ENCODE data around the gene PPP1R18. TPM values are rescaled to one million over a fixed set of nuclear protein-coding genes. Genes with fewer than 3 reads are reported as not detected.
"Not testable (repeated sequence)": the region's sequence is repeated elsewhere in the genome, so short reads cannot be mapped to it uniquely, and the experiment has no call there.

PPP1R18 gene
- total RNA-seq, 1 donor from 2014 or later: 78.5 TPM

- DNase-seq (no peak), ATAC-seq (no peak)
- H3K36me3 ChIP-seq: peaks cover 51% of the 10 kb centered on the region
- H3K4me3 ChIP-seq: no peak overlapping the region
- H3K27me3 ChIP-seq (ENCODE audit: low read depth): no peaks in the 10 kb centered on the region
- H3K9me3 ChIP-seq: no peaks in the 10 kb centered on the region
- H3K4me1 ChIP-seq: peaks cover 44% of the 10 kb centered on the region
- intact Hi-C loops (cut with DNase I): loop anchor here (5.0 kb wide), 1 partner anchor 46 kb away; the partner anchor contains the start of gene TUBB
- TF ChIP-seq CTCF (IDR thresholded peaks at IDR 0.05): no peak
- H3K27ac ChIP-seq: no peak overlapping the region
Measured at GRCh38 chr6:30676660-30677285, 9.7 kb downstream of the PPP1R18 start.

DNA sequence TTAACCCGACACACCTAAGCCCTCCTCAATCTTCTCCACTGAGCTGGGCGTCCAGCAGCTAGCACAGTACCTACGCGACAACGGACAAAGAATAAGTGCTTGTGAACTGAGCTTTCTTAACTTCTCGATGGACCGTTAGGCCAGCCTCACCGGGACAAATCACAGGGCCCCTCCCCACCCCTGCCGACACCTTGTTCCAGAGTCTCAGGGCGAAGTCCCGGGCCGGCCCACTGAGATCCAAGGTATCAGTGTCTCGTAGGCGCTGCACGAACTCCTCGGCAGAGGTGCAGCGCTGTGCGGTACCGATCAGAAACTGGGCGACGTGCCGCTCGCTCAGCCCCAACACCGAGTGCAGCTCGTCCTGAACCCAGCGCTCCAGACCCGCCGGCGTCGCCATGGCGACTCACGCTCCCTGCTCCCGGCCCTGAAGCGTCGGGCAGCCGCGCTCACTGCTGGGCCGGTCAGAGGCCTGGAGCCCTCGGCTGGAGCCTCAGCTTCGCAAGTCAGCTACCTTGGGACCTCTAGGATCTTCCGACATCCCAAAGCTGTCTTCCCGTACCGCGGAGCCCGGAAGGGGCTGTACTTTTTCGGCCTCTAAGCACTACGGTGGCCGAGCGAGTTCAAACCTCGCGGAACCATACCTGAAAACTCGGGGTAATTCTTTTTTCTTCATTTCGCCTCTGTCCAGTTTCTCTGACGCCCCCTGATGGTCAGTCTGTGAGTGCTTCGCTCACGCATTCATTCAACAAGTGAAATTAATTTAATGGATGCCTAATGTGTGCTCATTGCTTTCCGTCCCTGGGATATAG lies 13.8 kb downstream of the PPP1R18 start, which contains the start of gene DHX16:
DHX16 (minus strand) TSS at position 562 of the 809 bp plus-strand sequence; CDS start at position 397, 165 bp downstream.
- Histone ChIP-seq H3K27ac (peak within 1 kb of the TSS; percentile 75), H3K36me3 (peaks cover 54% of the 10 kb centered on the region), H3K4me1 (peaks cover 22% of the 10 kb centered on the region), H3K27me3 (ENCODE audit: low read depth) (no peaks in the 10 kb centered on the region), H3K4me3 (peak within 1 kb of the TSS; percentile 90), H3K9me3 (no peaks in the 10 kb centered on the region)
- intact Hi-C loops (cut with DNase I): no loop called here
- ATAC-seq (peak; percentile 94 to 96), DNase-seq (peak; percentile 96)
- peak; percentile 84 for TF ChIP-seq CTCF (IDR thresholded peaks at IDR 0.05)

GRCh38 chr6:30670760-30671527 lies 15.5 kb downstream of the PPP1R18 start:
- H3K36me3 ChIP-seq: peaks cover 54% of the 10 kb centered on the region
- H3K4me3 ChIP-seq: no peak overlapping the region
- no peak for TF ChIP-seq CTCF (IDR thresholded peaks at IDR 0.05)
- no peaks in the 10 kb centered on the region for H3K27me3 ChIP-seq (ENCODE audit: low read depth)
- DNase-seq (no peak), ATAC-seq (no peak)
- intact Hi-C loops (cut with DNase I): no loop called here
- no peak overlapping the region for H3K27ac ChIP-seq
- peaks cover 22% of the 10 kb centered on the region for H3K4me1 ChIP-seq
- no peaks in the 10 kb centered on the region for H3K9me3 ChIP-seq

DNA sequence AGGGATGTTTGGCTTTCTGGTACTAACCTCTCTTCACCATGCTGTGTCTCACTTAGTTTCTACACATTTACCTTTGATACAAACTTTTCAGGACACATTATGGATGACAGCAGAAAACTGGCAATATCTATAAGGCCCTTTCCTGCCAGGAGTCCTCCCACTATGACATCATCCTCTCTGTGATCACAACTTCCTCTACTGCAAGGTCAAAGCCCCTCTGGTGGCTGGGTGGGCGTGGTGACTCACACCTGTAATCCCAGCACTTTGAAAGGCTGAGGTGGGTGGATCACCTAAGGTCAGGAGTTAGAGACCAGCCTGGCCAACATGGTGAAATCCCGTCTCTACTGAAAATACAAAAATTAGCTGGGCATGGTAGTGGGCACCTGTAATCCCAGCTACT lies 20.1 kb downstream of the PPP1R18 start:
- DNase-seq; H3K4me3 ChIP-seq; H3K27me3 ChIP-seq (ENCODE audit: low read depth); ATAC-seq; H3K27ac ChIP-seq; intact Hi-C loops (cut with DNase I); H3K9me3 ChIP-seq; H3K4me1 ChIP-seq: not testable (repeated sequence)
- H3K36me3 ChIP-seq: peaks cover 97% of the 10 kb centered on the region

DNA sequence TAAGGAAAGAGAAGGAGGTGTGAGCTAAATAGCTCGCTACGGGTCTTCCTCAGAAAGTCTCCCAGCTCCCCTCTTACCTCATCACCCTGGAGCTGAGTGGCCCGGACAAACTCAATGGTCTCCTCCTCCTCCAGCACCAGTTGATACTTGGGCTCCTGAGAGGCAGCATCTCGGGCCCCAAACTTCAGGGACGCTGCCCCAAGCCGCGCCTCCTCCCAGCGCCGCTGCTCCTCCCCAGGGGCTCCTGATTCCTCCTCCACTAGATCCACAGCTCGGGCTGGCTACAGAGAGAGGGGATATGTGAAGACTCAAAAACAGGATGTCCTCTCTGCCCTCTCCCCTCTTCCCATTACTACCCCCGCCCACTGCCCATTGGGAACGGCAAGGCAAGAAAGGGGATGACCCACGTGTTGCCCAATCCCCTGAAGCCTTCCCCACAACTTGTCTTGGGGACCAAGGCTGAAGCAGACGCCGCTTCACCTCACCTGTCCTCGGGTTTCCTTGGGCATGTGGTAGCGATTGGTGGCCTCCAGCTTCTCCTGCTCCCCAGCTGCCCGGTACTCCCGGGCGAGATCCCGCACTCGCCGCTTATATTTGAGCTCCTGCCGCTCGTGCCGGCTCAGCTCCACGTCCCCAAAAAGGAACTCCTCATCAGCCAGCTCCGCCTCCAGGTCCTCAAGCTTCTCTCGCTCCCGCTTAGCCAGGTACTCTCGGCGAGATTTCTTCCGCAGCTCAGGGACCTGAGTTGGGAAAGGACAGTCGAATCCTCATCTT lies 21.3 kb downstream of the PPP1R18 start:
- Histone ChIP-seq H3K27me3 (ENCODE audit: low read depth) (no peaks in the 10 kb centered on the region), H3K4me3 (no peak overlapping the region), H3K27ac (no peak overlapping the region), H3K4me1 (no peaks in the 10 kb centered on the region), H3K9me3 (no peaks in the 10 kb centered on the region), H3K36me3 (peaks cover 99% of the 10 kb centered on the region)
- TF ChIP-seq CTCF (IDR thresholded peaks at IDR 0.05): no peak
- ATAC-seq (no peak), DNase-seq (no peak)
- intact Hi-C loops (cut with DNase I): no loop called here

- DNase-seq; H3K4me3 ChIP-seq; intact Hi-C loops (cut with DNase I); H3K27me3 ChIP-seq (ENCODE audit: low read depth); H3K4me1 ChIP-seq; H3K9me3 ChIP-seq; H3K27ac ChIP-seq; ATAC-seq: not testable (repeated sequence)
- H3K36me3 ChIP-seq: peaks cover 100% of the 10 kb centered on the region
Measured at GRCh38 chr6:30657922-30658321, 28.5 kb downstream of the PPP1R18 start.

Measured in lower lobe of right lung (tissue), 2 donors.